Fibroblast of lung (primary cell): ENCODE results near the gene IL19. TPM values are rescaled to one million over a fixed set of nuclear protein-coding genes. Genes with fewer than 3 reads are reported as not detected.
A peak's percentile ranks its signal among the peaks of the same experiment; 100 is the strongest.

Source experiments
- DNase-seq, 2 donors: peaks; one replicate each; pipeline versions ENCODE4 v3.0.0 to v3.0.0-alpha.2; 2010; ENCODE audit warnings: low read depth in 2 of 2
- H2AFZ ChIP-seq: 2 replicates; pipeline ENCODE4 v1.5.1; 2012; ENCODE audit warnings: low read length, control low read depth, inconsistent platforms
- H3K27ac ChIP-seq: 2 replicates; pipeline ENCODE4 v1.5.1; 2011; ENCODE audit warnings: low read length, control low read depth; ENCODE audit not compliant: insufficient read depth
- H3K27me3 ChIP-seq: 2 replicates; pipeline ENCODE4 v1.5.1; 2011; ENCODE audit warnings: mild to moderate bottlenecking, low read length; ENCODE audit not compliant: control insufficient read depth, insufficient read depth
- H3K36me3 ChIP-seq: 2 replicates; pipeline ENCODE4 v1.5.1; 2011; ENCODE audit warnings: low read length; ENCODE audit not compliant: control insufficient read depth, insufficient read depth
- H3K4me1 ChIP-seq: 2 replicates; pipeline ENCODE4 v1.5.1; 2011; ENCODE audit warnings: low read length; ENCODE audit not compliant: control insufficient read depth, insufficient read depth; ENCODE audit errors: extremely low read depth
- H3K4me2 ChIP-seq: 2 replicates; pipeline ENCODE4 v1.5.1; 2011; ENCODE audit warnings: low read length, control low read depth; ENCODE audit not compliant: insufficient read depth; ENCODE audit errors: extremely low read depth
- H3K4me3 ChIP-seq, 4 experiments: fragments of 200-600 bp in 1 of 4; sonication (generic) in 1 of 4; replicated peaks in 1 of 4; 2 replicates each; pipeline ENCODE4 v1.5.1; 2011 to 2016; ENCODE audit warnings: low read length in 4 of 4, low read depth in 3 of 4, mild to moderate bottlenecking in 3 of 4, control low read depth in 2 of 4, inconsistent platforms in 1 of 4, mixed read lengths in 1 of 4; ENCODE audit not compliant: insufficient read depth in 1 of 4; ENCODE audit errors: control extremely low read depth in 1 of 4
- H3K79me2 ChIP-seq: 2 replicates; pipeline ENCODE4 v1.5.1; 2012; ENCODE audit warnings: mild to moderate bottlenecking, low read length, inconsistent platforms; ENCODE audit not compliant: control insufficient read depth, insufficient read depth
- H3K9ac ChIP-seq: 2 replicates; pipeline ENCODE4 v1.5.1; 2011; ENCODE audit warnings: mild to moderate bottlenecking, low read length, control low read depth; ENCODE audit not compliant: insufficient read depth
- H3K9me3 ChIP-seq: 2 replicates; pipeline ENCODE4 v1.5.1; 2012; ENCODE audit warnings: low read depth, low read length; ENCODE audit not compliant: control insufficient read depth, insufficient read depth
- H4K20me1 ChIP-seq: 2 replicates; pipeline ENCODE4 v1.5.1; 2011; ENCODE audit warnings: low read length; ENCODE audit not compliant: control insufficient read depth, insufficient read depth; ENCODE audit errors: extremely low read depth
- EZH2 ChIP-seq: IDR thresholded peaks from 2 replicates; pipeline ENCODE4 v1.5.1; 2012; ENCODE audit warnings: low read length, control low read depth, mild to moderate bottlenecking; ENCODE audit errors: missing control alignments
- polyA plus RNA-seq, 2 donors: library from polyadenylated mRNA; depleted of rRNA in 1 of 2; stranded (reverse) in 1 of 2; unstranded in 1 of 2; fragments of >200 nt; gene quantifications; 2 replicates each; pipeline ENCODE4 v1.2.1, GENCODE V29; 2011 to 2012; ENCODE audit warnings: missing spikeins in 1 of 2
- total RNA-seq: library from RNA; depleted of rRNA; stranded (reverse); fragments of >200 nt; gene quantifications from 2 replicates; pipeline ENCODE4 v1.2.1, GENCODE V29; 2014
- TF ChIP-seq, protein P1 (sequence below), 2 donors: IDR thresholded peaks in 1 of 2; conservative IDR thresholded peaks in 1 of 2; 1 replicate in 1 of 2; 2 replicates in 1 of 2; pipeline ENCODE4 v1.5.1; 2011 to 2012; ENCODE audit warnings: low read length in 2 of 2, control low read depth in 1 of 2, inconsistent platforms in 1 of 2, low read depth in 1 of 2, mild to moderate bottlenecking in 1 of 2

Gene IL19
- total and polyA plus RNA-seq, 2 donors (not counting 1 experiment from before 2014, with no cell fraction given), result not detected

DNA sequence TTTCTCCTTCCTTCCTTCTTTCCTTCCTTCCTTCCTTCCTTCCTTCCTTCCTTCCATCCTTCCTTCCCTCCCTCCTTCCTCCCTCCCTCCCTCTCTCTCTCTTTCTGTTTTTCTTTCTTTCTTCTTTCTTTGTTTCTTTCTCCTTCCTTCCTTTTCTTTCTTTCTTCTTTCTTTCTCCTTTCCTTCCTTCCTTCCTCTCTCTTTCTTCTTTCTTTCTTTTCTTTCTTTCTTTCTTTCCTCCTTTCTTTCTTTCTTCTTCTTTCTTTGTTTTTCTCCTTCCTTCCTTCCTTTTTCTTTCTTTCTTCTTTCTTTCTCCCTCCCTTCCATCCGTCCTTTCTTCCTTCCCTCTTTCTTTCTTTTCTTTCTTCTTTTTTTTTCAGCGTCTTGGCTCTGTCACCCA lies 18.1 kb upstream of the IL19 start:
- Histone ChIP-seq H3K9me3 (no peaks in the 10 kb centered on the region), H3K27ac (no peak overlapping the region), H3K4me2 (no peak overlapping the region), H3K27me3 (no peaks in the 10 kb centered on the region), H3K36me3 (no peaks in the 10 kb centered on the region), H3K4me1 (no peaks in the 10 kb centered on the region), H3K79me2 (no peaks in the 10 kb centered on the region), H4K20me1 (no peaks in the 10 kb centered on the region), H3K4me3 (no peak overlapping the region), H3K9ac (no peak overlapping the region), H2AFZ (no peak overlapping the region)
- DNase-seq, result no peak
- TF ChIP-seq, protein P1, sequence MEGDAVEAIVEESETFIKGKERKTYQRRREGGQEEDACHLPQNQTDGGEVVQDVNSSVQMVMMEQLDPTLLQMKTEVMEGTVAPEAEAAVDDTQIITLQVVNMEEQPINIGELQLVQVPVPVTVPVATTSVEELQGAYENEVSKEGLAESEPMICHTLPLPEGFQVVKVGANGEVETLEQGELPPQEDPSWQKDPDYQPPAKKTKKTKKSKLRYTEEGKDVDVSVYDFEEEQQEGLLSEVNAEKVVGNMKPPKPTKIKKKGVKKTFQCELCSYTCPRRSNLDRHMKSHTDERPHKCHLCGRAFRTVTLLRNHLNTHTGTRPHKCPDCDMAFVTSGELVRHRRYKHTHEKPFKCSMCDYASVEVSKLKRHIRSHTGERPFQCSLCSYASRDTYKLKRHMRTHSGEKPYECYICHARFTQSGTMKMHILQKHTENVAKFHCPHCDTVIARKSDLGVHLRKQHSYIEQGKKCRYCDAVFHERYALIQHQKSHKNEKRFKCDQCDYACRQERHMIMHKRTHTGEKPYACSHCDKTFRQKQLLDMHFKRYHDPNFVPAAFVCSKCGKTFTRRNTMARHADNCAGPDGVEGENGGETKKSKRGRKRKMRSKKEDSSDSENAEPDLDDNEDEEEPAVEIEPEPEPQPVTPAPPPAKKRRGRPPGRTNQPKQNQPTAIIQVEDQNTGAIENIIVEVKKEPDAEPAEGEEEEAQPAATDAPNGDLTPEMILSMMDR (conservative IDR thresholded peaks at IDR 0.05 in 1 of 2, IDR thresholded peaks at IDR 0.05 in 1 of 2; ENCODE audit: low read depth in 1 of 2, low read length in 2 of 2), result no peak
- TF ChIP-seq EZH2, result no peak

DNA sequence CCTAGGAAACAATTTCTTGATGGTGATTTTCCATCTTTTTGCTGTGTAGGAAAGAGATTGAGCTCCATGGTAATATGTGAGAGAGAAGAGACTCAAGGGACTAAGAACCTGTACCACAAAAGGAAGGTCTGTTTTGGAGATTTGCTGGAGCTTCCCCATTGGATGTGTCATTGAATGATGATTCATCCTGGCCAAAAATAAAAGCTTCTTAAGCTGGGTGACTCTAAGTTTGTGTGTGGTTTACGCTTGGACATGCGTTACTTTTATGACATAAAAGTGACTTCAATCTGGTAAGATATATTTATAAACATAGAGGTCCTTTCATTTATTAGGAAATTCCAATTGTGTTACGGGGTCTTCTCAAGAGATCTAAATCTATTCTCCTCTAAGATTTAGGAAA lies 17.4 kb upstream of the IL19 start:
- Histone ChIP-seq H4K20me1 (no peaks in the 10 kb centered on the region), H3K79me2 (no peaks in the 10 kb centered on the region), H3K27me3 (no peaks in the 10 kb centered on the region), H3K36me3 (no peaks in the 10 kb centered on the region), H3K4me3 (no peak overlapping the region), H2AFZ (no peak overlapping the region), H3K4me2 (no peak overlapping the region), H3K27ac (no peak overlapping the region), H3K4me1 (no peaks in the 10 kb centered on the region), H3K9ac (no peak overlapping the region), H3K9me3 (no peaks in the 10 kb centered on the region)
- peak in 1 of 2 donors; percentile 74 for DNase-seq
- TF ChIP-seq, protein P1 (conservative IDR thresholded peaks at IDR 0.05 in 1 of 2, IDR thresholded peaks at IDR 0.05 in 1 of 2; ENCODE audit: low read depth in 1 of 2, low read length in 2 of 2), result no peak
- no peak for TF ChIP-seq EZH2

DNA sequence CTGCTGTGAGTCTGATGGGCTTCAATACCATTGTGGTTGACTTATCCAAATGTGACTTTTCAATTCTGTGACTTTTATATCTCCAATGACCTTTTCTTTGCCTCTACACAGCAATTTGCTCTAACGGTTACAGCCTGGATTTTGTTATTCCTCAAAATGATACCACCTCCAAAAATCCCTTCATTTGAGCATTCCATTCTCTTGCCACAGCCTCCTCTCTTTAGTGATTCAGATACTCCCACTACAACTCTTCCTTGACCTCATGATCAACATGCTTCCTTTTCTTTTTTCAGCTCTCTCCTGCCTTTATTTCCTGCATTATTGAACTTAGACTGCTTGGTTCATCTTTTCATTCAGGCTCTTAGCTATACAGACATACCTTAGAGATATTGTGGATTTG lies 16.6 kb upstream of the IL19 start:
- no peaks in the 10 kb centered on the region for H3K27me3 ChIP-seq
- peak in 1 of 2 donors; percentile 77 for DNase-seq
- no peaks in the 10 kb centered on the region for H3K4me1 ChIP-seq
- no peak overlapping the region for H3K4me2 ChIP-seq
- no peak overlapping the region for H3K9ac ChIP-seq
- no peak overlapping the region for H3K27ac ChIP-seq
- no peak for TF ChIP-seq EZH2
- TF ChIP-seq, protein P1 (conservative IDR thresholded peaks at IDR 0.05 in 1 of 2, IDR thresholded peaks at IDR 0.05 in 1 of 2; ENCODE audit: low read depth in 1 of 2, low read length in 2 of 2), result no peak
- H3K9me3 ChIP-seq, result no peaks in the 10 kb centered on the region
- H3K79me2 ChIP-seq, result no peaks in the 10 kb centered on the region
- H4K20me1 ChIP-seq, result no peaks in the 10 kb centered on the region
- H2AFZ ChIP-seq, result no peak overlapping the region
- no peaks in the 10 kb centered on the region for H3K36me3 ChIP-seq
- H3K4me3 ChIP-seq, result no peak overlapping the region
